Common myeloid progenitor, CD34-positive (primary cell): ENCODE measurements around the gene SYT2.
"Not testable (repeated sequence)": the region's sequence is repeated elsewhere in the genome, so short reads cannot be mapped to it uniquely, and the experiment has no call there.

Experiments used
- CTCF ChIA-PET: fragments of 350-600 bp; sonication (Branson Sonifier 250); formaldehyde crosslinking; loops from one replicate; lab custom pipeline; 2021; ENCODE audit warnings: antibody characterized with exemption; lab: Charles Lee
- POLR2A ChIA-PET: fragments of 350-600 bp; sonication (Branson Sonifier 250); formaldehyde crosslinking; loops from one replicate; lab custom pipeline; 2021; ENCODE audit warnings: antibody characterized with exemption; lab: Charles Lee
- DNase-seq, 3 donors: peaks; one replicate each; pipeline versions ENCODE4 v3.0.0 to v3.0.0-alpha.2; 2013
- H3K27ac ChIP-seq, 2 experiments: 1 replicate in 1 of 2; 2 replicates in 1 of 2; pipeline ENCODE4 v1.7.0; 2013; ENCODE audit warnings: inconsistent platforms in 2 of 2, low read length in 2 of 2, mild to moderate bottlenecking in 2 of 2, low read depth in 1 of 2, moderate library complexity in 1 of 2; ENCODE audit not compliant: severe bottlenecking in 2 of 2, insufficient read depth in 1 of 2, poor library complexity in 1 of 2
- H3K27me3 ChIP-seq, 5 experiments: replicated peaks in 2 of 5; 1 replicate in 3 of 5; 2 replicates in 2 of 5; pipeline versions ENCODE4 v1.6.1 to v1.7.0; 2013; ENCODE audit warnings: low read length in 4 of 5, mild to moderate bottlenecking in 2 of 5, moderate library complexity in 2 of 5, inconsistent platforms in 1 of 5; ENCODE audit not compliant: insufficient read depth in 5 of 5, control insufficient read depth in 4 of 5
- H3K36me3 ChIP-seq, 4 experiments: 1 replicate in 2 of 4; 2 replicates in 2 of 4; pipeline versions ENCODE4 v1.6.1 to v1.7.0; 2013; ENCODE audit warnings: low read length in 3 of 4, control low read depth in 1 of 4, mild to moderate bottlenecking in 1 of 4; ENCODE audit not compliant: control insufficient read depth in 4 of 4, insufficient read depth in 4 of 4
- H3K4me1 ChIP-seq, 4 experiments: 1 replicate in 3 of 4; 2 replicates in 1 of 4; pipeline versions ENCODE4 v1.6.1 to v1.7.1; 2013; ENCODE audit warnings: low read length in 3 of 4, mild to moderate bottlenecking in 3 of 4, control low read depth in 1 of 4, inconsistent platforms in 1 of 4, moderate library complexity in 1 of 4; ENCODE audit not compliant: control insufficient read depth in 4 of 4, insufficient read depth in 4 of 4; ENCODE audit errors: control extremely low read depth in 1 of 4
- H3K4me3 ChIP-seq, 7 experiments: 1 replicate in 4 of 7; 2 replicates in 3 of 7; pipeline versions ENCODE4 v1.5.1 to v1.7.0; 2013; ENCODE audit warnings: mild to moderate bottlenecking in 7 of 7, low read length in 6 of 7, moderate library complexity in 6 of 7, inconsistent platforms in 2 of 7, low read depth in 2 of 7, control low read depth in 1 of 7; ENCODE audit not compliant: insufficient read depth in 4 of 7, control insufficient read depth in 1 of 7; ENCODE audit errors: extremely low read depth in 1 of 7
- H3K9me3 ChIP-seq, 5 experiments: 1 replicate in 4 of 5; 2 replicates in 1 of 5; pipeline versions ENCODE4 v1.6.1 to v1.7.1; 2013; ENCODE audit warnings: low read length in 4 of 5, mild to moderate bottlenecking in 2 of 5, inconsistent platforms in 1 of 5, low read depth in 1 of 5, moderate library complexity in 1 of 5; ENCODE audit not compliant: control insufficient read depth in 4 of 5, insufficient read depth in 2 of 5; ENCODE audit errors: control extremely low read depth in 1 of 5
- WGBS: methylation state at CpG from one replicate; pipeline ENCODE4 v1.1.5; 2013; ENCODE audit not compliant: insufficient coverage; 5-methylcytosine and 5-hydroxymethylcytosine counted together

Gene SYT2

DNA sequence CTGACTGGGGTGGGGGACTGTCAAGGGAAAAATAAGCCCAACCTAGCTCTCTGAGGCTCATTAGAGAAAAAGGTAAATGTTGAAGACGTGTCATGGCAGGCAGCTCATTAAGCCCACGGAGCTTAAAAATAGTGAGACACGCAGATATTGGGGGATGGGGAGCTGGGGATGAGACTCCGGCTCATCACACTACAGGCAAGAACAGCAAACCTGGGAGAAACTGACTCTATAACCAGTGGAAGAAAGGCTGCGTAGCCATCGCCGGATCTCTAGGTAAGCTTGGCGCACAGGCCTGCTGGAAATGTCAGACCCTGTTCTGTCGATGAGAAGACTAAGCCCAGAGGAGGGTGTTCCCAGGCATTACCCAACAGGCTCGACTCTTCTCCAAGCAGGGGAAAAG, 78.0 kb downstream of the SYT2 start:
- Histone ChIP-seq H3K4me1 (peaks cover 2 to 16% (median 12%) of the 10 kb centered on the region in 4 experiments), H3K27ac (no peak overlapping the region), H3K9me3 (no peaks in the 10 kb centered on the region), H3K4me3 (no peak overlapping the region), H3K27me3 (peaks cover 2 to 59% (median 16%) of the 10 kb centered on the region in 5 experiments), H3K36me3 (no peaks in the 10 kb centered on the region)
- CTCF ChIA-PET = interaction anchor here (0.6 to 1.5 kb wide), 2 partner anchors 25 to 319 kb away, joined by 3 read pairs; no protein-coding TSS in a partner anchor
- WGBS = 97% methylated on average over 9 of the region's 10 CpGs
- POLR2A ChIA-PET = no interaction called here
- DNase-seq = no peak

DNA sequence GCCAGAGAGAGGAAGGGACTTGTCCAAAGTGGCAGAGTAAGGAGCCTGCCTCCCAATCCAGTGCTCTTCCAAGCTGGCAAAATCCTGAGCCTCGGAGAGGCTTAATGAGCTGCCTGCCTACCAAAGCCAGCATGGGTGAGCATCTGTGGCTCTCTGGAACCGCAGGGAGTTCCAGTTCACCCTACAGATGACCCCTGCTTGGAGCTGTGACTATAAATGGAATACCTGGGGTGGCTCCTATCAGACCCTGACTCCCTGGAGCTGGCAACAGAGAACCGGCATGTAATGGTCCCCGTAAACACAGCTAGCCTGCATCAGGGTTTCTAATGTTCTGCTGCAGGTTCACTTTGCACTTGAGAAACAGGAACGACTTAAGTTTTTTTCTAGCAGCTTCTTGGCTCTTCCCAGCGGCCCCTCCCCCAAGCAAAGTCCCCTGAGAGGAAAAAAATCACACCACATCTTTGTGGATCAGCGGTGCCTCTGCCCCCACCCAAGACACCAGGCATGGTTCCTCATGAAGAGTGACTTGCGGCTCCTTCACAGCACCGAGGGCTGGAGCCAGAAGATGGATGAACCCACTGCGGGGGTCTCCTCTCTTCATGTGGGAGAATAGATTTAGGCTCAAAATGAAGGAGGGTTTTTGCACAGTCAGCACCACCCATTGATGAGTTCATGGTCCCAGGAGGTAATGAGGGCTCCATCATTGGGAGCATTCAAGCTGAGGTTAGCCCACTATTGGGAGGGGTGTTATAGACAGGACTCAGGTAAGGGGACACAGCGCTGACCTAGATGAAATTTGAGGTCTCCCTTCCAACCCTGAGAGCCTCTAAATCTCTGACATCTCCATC, 79.0 kb downstream of the SYT2 start:
- H3K27me3 ChIP-seq = peaks cover 2 to 60% (median 21%) of the 10 kb centered on the region in 5 experiments
- DNase-seq = peak in 1 of 3 donors; percentile 21
- peaks cover 2 to 16% (median 12%) of the 10 kb centered on the region in 4 experiments for H3K4me1 ChIP-seq
- H3K36me3 ChIP-seq = no peaks in the 10 kb centered on the region
- no peak overlapping the region for H3K27ac ChIP-seq
- no peak overlapping the region for H3K4me3 ChIP-seq
- ChIA-PET POLR2A (no interaction called here), CTCF (interaction anchor here (1.5 kb wide), 1 partner anchor 26 kb away, joined by 3 read pairs; no protein-coding TSS in a partner anchor)
- WGBS = 71% methylated on average over 7 of the region's 11 CpGs
- H3K9me3 ChIP-seq = no peaks in the 10 kb centered on the region

DNA sequence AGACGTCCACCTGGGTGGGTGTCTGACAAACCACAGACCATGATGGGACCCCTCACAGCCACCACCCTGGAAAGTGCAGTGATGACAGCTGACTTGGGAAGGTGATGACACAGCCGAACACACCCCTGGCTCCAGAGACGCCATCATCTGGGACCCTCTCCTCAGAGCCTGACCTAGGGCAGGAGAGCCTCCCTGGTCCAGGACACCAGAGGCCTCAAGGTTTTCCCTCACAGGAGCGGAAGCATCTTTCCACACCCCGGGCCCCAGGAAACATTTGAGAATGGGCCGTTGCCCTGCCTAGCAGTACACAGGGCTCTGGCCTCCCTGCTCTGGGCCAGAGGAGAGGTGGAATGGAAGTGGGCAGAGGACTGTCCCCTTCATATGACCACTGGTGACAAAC, 79.7 kb downstream of the SYT2 start:
- CTCF ChIA-PET = no interaction called here
- H3K36me3 ChIP-seq = no peaks in the 10 kb centered on the region
- POLR2A ChIA-PET = no interaction called here
- 95% methylated on average over 5 of the region's 6 CpGs for WGBS
- H3K9me3 ChIP-seq = no peaks in the 10 kb centered on the region
- H3K27ac ChIP-seq = no peak overlapping the region
- DNase-seq = no peak
- peaks cover 2 to 60% (median 25%) of the 10 kb centered on the region in 5 experiments for H3K27me3 ChIP-seq
- peaks cover 2 to 18% (median 12%) of the 10 kb centered on the region in 4 experiments for H3K4me1 ChIP-seq
- no peak overlapping the region for H3K4me3 ChIP-seq

DNA sequence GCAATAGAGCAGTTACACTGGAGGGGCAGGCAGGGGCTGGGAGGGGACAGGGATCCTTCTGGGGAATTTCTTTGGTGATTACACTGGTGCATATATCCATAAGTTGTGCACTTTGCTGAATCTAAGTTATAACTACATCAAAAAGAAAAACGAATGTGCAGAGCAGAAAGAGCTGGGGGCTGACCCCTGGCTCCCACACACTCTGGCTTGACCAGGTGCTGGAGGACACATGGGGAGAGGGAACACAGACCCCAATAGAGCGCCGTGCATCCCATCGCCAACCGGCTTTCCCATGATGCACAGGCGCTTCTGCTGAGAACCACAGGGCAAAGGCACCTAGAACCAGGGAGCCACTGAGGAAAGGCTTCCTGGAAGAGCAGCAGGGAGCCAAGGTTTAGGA, 80.2 kb downstream of the SYT2 start:
- H3K4me3 ChIP-seq, H3K9me3 ChIP-seq, DNase-seq, H3K27ac ChIP-seq, H3K36me3 ChIP-seq, POLR2A ChIA-PET: not testable (repeated sequence)
- 70% methylated on average over 2 of the region's 6 CpGs for WGBS
- H3K27me3 ChIP-seq = peaks cover 2 to 55% (median 21%) of the 10 kb centered on the region in 5 experiments
- CTCF ChIA-PET = interaction anchor here (1.1 kb wide), 1 partner anchor 15 kb away, joined by 4 read pairs; no protein-coding TSS in a partner anchor
- peaks cover 2 to 19% (median 12%) of the 10 kb centered on the region in 4 experiments for H3K4me1 ChIP-seq

DNA sequence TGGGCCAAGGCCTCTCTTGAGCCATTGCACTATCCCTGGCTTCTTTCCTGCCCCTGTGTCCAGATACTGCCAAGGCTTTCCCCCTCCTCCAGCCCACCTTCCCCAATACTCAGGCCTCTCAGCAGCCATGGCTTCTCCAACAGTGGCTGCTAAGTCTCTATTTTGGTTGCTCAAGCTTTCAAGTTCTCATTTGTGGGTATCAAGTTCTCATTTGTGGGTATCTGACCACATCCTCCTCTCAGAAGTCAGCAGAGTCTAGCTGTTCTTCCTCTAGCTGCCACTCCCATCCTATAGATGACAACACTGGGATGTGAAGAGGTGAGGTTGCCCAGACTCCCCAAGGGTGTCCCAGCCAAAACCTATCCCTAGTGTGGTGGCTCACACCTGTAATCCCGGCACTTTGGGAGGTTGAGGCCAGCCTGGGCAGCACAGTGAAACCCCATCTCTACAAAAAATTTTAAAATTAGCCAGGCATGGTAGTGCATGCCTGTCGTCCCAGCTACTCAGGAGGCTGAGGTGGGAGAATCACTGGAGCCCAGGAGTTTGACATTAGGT, 80.9 kb downstream of the SYT2 start:
- no CpG with 5 or more reads among the region's 2 CpGs for WGBS
- Histone ChIP-seq H3K4me3 (peak overlapping the region in 2 of 7 experiments; percentile 16 to 23), H3K4me1 (peaks cover 2 to 19% (median 13%) of the 10 kb centered on the region in 4 experiments), H3K27me3 (peaks cover 2 to 55% (median 21%) of the 10 kb centered on the region in 5 experiments)
- H3K9me3 ChIP-seq, H3K36me3 ChIP-seq, H3K27ac ChIP-seq: not testable (repeated sequence)
- DNase-seq = peak; percentile 43 to 83 (median 82)
- POLR2A ChIA-PET = interaction anchor here (0.6 kb wide), 1 partner anchor 468 kb away, joined by 4 read pairs; no protein-coding TSS in a partner anchor
- CTCF ChIA-PET = interaction anchor here (1.1 kb wide), 1 partner anchor 14 kb away, joined by 4 read pairs; no protein-coding TSS in a partner anchor

DNA sequence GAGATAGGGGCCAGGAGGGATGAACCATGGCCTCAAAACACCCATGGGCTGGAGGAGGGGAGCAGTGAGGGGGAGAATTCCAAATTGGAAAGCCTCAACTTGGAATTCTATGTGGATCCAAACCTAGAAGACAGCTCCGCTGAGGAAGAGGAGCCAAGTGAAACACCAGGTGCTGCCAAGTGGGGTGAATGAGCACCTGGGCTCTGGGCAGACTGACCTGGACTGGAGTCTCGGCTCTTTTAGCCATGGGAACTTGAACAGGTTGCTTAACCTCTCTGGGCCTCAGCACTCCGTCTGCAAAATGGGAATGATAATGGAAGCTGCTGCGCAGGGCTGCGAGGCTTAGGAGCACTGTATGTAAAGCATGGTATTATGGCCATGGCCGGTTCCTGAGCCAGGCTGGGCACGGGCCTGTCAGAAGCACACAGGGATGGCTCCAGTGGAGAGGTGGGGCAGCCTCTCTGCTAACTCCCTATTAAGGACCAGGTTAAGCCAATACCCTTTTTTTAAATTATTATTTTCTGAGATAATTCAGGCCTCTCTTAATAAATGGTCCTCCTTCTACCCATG, 81.5 kb downstream of the SYT2 start:
- POLR2A ChIA-PET = interaction anchor here (0.6 kb wide), 1 partner anchor 467 kb away, joined by 4 read pairs; no protein-coding TSS in a partner anchor
- H3K27ac ChIP-seq = no peak overlapping the region

More for the DNA sequence above, 81.5 kb downstream of the SYT2 start:
- 95% methylated on average over 6 of the region's 7 CpGs for WGBS
- peaks cover 2 to 19% (median 13%) of the 10 kb centered on the region in 4 experiments for H3K4me1 ChIP-seq
- H3K9me3 ChIP-seq = no peaks in the 10 kb centered on the region
- CTCF ChIA-PET = interaction anchor here (1.0 to 2.7 kb wide), 4 partner anchors 12 to 167 kb away, joined by 3 to 13 read pairs (median 4); no protein-coding TSS in a partner anchor
- H3K36me3 ChIP-seq = no peaks in the 10 kb centered on the region
- DNase-seq = no peak
- peak overlapping the region in 2 of 7 experiments; percentile 16 to 23 for H3K4me3 ChIP-seq
- peaks cover 2 to 52% (median 21%) of the 10 kb centered on the region in 5 experiments for H3K27me3 ChIP-seq
